Prostate gland (tissue), 2 donors: ENCODE results near the gene FCN1. TPM values are rescaled to one million over a fixed set of nuclear protein-coding genes. Genes with fewer than 3 reads are reported as not detected.

ENCODE experiments used
- DNase-seq: peaks from one replicate; pipeline ENCODE4 v3.0.0-alpha.2; 2019; ENCODE audit warnings: low spot score
- H3K27ac ChIP-seq, 2 donors: fragments of 200-600 bp; sonication (generic); 2 replicates each; pipeline ENCODE4 v1.5.1; 2017 to 2019
- H3K27me3 ChIP-seq: fragments of 200-600 bp; sonication (generic); replicated peaks from 2 replicates; pipeline ENCODE4 v1.5.1; 2019; ENCODE audit not compliant: insufficient read depth
- H3K36me3 ChIP-seq, 2 donors: fragments of 200-600 bp; sonication (generic); 1 replicate in 1 of 2; 2 replicates in 1 of 2; pipeline versions ENCODE4 v1.5.1 to v1.8.1; 2017 to 2019
- H3K4me1 ChIP-seq: fragments of 200-600 bp; sonication (generic); replicated peaks from 2 replicates; pipeline ENCODE4 v1.5.1; 2019
- H3K4me3 ChIP-seq, 2 donors: fragments of 200-600 bp; sonication (generic); 2 replicates each; pipeline ENCODE4 v1.5.1; 2017 to 2019
- H3K9me3 ChIP-seq: fragments of 200-600 bp; sonication (generic); 2 replicates; pipeline ENCODE4 v1.5.1; 2017
- POLR2A ChIP-seq: fragments of 450-650 bp; IDR thresholded peaks from one replicate; pipeline ENCODE4 v1.6.1; 2016; ENCODE audit warnings: antibody characterized with exemption, mild to moderate bottlenecking
- POLR2AphosphoS5 ChIP-seq: sonication (generic); formaldehyde crosslinking; IDR thresholded peaks from one replicate; pipeline ENCODE4 v1.6.1; 2017; ENCODE audit warnings: antibody characterized with exemption
- WGBS: methylation state at CpG from one replicate; pipeline ENCODE4 v1.1.5; 2018; 5-methylcytosine and 5-hydroxymethylcytosine counted together
- intact Hi-C: fragments of 100-400 bp; cut with DNase I; formaldehyde crosslinking; loops from one replicate; pipeline ENCODE4 v1.14.2; 2022
- total RNA-seq, 2 donors: library from RNA; depleted of rRNA; stranded (reverse); fragments of >200 nt; gene quantifications; one replicate each; pipeline ENCODE4 v1.1.0, GENCODE V29; 2016
- TF ChIP-seq, protein P1 (sequence below), 4 experiments: fragments of 200-600 bp in 2 of 4; fragments of 450-650 bp in 2 of 4; sonication (generic) in 2 of 4; IDR thresholded peaks; 1 replicate in 3 of 4; 2 replicates in 1 of 4; pipeline ENCODE4 v1.5.1; 2016 to 2019; ENCODE audit warnings: antibody characterized with exemption in 4 of 4, mild to moderate bottlenecking in 2 of 4, moderate library complexity in 2 of 4

Gene FCN1
- under 1 TPM; 0.23 to 0.34 TPM for total RNA-seq

DNA sequence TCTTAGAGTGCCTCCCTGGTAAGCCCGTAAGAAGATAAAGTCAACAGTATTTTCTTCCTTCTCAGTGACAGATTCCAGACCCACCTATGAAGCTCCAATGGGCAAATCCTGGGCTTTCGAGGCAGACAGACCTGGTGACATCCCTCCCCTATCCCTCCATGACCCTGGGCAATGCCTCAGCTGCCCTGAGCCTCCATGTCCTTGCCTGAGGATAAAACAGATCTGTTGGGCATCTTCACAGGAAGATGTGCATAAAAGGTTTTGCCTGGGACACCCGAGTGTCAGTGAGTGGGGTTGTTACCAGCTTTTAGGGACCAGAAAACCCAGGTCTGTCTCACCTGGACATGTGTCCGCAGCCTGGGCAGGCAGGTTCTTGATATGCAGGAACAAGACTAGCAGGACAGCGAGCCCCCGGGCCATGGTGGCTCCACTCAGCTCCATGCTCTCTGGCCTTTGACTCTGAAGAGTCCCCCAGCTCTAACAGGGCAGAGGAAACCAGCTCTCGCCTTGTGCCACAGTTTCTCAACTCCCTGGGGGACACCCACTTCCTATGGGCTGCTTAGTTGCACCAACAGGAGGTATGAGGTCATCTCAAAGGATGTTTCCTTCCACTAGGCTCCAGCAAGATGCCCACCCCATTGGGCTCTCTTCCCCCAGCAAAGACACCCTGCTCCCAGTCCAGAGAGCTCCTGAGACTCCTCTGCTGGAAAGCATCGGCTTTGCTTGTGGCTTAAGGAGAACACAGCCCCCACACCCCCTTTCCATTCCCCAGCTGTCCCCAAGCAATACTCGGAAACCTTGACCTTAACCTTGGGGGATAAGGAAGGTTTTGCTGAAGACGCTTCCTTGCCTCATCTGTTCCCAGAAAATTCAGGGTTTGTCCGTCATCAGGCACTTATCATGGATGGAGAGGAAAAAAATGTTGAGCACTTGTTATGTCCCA is at the start of gene FCN1:
Gene FCN1, minus strand, starts transcription at position 482 of the 943 bp plus-strand sequence. Its CDS starts 41 bp downstream, at position 441.
- WGBS, result 81% methylated on average over 11 of the region's 11 CpGs
- Histone ChIP-seq H3K27ac (no peak within 1 kb of the TSS), H3K4me1 (no peaks in the 10 kb centered on the region), H3K9me3 (no peaks in the 10 kb centered on the region), H3K4me3 (no peak within 1 kb of the TSS), H3K36me3 (no peaks in the 10 kb centered on the region), H3K27me3 (no peaks in the 10 kb centered on the region)
- intact Hi-C loops, result no loop called here
- DNase-seq, result no peak
- TF ChIP-seq POLR2A (no peak), POLR2AphosphoS5 (no peak)
- TF ChIP-seq, protein P1, sequence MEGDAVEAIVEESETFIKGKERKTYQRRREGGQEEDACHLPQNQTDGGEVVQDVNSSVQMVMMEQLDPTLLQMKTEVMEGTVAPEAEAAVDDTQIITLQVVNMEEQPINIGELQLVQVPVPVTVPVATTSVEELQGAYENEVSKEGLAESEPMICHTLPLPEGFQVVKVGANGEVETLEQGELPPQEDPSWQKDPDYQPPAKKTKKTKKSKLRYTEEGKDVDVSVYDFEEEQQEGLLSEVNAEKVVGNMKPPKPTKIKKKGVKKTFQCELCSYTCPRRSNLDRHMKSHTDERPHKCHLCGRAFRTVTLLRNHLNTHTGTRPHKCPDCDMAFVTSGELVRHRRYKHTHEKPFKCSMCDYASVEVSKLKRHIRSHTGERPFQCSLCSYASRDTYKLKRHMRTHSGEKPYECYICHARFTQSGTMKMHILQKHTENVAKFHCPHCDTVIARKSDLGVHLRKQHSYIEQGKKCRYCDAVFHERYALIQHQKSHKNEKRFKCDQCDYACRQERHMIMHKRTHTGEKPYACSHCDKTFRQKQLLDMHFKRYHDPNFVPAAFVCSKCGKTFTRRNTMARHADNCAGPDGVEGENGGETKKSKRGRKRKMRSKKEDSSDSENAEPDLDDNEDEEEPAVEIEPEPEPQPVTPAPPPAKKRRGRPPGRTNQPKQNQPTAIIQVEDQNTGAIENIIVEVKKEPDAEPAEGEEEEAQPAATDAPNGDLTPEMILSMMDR (IDR thresholded peaks at IDR 0.05), result no peak

DNA sequence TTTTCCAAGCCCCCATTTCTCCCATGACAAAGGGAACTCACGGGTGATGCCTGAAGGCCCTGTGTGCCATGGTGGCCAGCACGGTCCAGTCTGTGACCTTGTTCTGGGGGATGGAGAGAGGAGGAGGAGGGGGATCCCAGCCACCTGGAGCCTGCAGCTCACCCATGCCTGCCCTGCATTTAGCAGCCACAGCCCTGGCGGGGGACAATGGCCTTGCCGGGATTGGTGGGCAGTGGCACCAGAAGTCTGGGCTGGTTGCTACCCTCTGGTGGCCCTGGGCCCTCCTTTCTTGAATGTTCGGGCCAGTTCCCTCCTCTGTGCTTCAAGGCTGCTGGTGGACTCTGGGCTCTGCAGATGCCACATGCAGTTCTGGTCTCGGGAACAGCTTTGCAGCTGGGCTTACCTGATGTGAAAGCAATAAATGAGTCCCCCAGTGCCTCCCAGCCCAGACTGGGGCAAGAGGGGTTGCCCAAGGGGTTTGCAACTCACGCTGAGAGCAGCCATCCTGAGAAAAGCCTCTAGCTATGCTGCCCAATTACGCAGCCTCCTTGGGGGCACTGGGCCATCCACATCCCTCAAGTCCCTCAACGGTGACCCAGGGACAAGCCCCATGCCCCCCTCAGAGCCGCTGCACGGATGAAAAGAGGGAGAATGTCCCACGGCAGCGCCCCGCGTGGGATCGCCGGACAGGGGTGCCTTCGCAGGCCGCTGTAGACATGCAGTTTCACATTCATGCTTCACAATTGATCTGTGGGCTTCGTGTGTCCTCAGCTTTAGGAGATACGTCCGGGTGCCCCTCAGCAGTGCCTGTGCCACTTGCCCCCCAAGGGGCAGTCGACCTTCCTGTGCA is 49.2 kb upstream of the FCN1 start:
- whole genome bisulfite sequencing, result 87% methylated on average over 21 of the region's 23 CpGs
- Histone ChIP-seq H3K9me3 (no peaks in the 10 kb centered on the region), H3K4me3 (no peak overlapping the region), H3K27ac (no peak overlapping the region), H3K4me1 (peaks cover under 1% of the 10 kb centered on the region), H3K36me3 (no peaks in the 10 kb centered on the region), H3K27me3 (peaks cover 5% of the 10 kb centered on the region)
- intact Hi-C loops, result no loop called here
- no peak for DNase-seq
- TF ChIP-seq POLR2AphosphoS5 (no peak), POLR2A (no peak)
- TF ChIP-seq, protein P1 (IDR thresholded peaks at IDR 0.05), result no peak

DNA sequence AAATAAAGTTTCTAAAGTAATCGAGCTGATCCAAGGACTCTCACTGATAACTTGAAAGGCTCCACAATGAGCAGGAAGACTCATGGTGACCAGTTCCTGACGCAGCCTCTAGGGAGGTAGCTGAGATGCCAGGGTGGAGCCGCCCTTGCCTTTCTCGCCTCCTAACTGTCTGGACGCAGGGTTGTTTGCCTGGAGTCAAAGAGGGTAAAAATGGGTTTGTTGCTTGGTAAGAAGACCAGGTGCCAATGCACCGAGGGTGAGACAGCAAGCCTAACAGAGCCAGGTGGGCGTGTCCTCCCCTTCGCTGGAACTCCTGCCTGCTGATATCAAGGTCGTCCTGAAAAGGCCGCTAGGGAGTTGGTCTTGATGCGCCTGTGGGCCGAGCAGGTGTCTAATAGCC is 48.6 kb upstream of the FCN1 start:
- intact Hi-C loops, result no loop called here
- H3K36me3 ChIP-seq, result no peaks in the 10 kb centered on the region
- TF ChIP-seq, protein P1 (IDR thresholded peaks at IDR 0.05), result no peak
- TF ChIP-seq POLR2A (no peak), POLR2AphosphoS5 (no peak)
- H3K27me3 ChIP-seq, result peaks cover 5% of the 10 kb centered on the region
- no peak overlapping the region for H3K4me3 ChIP-seq
- 86% methylated on average over 12 of the region's 12 CpGs for WGBS
- H3K27ac ChIP-seq, result no peak overlapping the region
- H3K4me1 ChIP-seq, result peaks cover 7% of the 10 kb centered on the region
- no peaks in the 10 kb centered on the region for H3K9me3 ChIP-seq
- DNase-seq, result no peak

DNA sequence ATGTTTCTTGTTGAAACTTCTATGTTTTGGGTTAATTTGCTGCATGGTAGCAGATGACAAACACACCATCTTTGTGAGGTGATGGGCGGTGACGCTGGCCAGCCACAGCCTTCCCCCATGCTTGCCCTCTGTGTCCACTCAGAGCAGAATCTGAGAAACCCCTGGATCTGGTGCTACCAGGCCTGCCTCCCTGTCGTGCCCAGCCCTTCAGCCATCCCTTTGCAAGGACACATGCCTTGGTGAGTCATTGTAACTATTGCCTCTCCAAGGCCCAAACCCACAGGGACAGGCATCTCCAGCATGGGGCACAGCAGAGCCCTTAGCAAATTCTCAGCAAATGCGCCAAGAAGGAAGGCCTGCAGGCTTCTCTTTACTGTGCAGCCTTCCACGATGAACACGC is 48.1 kb upstream of the FCN1 start:
- TF ChIP-seq POLR2AphosphoS5 (no peak), POLR2A (no peak)
- TF ChIP-seq, protein P1 (IDR thresholded peaks at IDR 0.05), result no peak
- Histone ChIP-seq H3K4me1 (peaks cover 9% of the 10 kb centered on the region), H3K27ac (no peak overlapping the region), H3K4me3 (no peak overlapping the region), H3K9me3 (no peaks in the 10 kb centered on the region), H3K27me3 (peaks cover 5% of the 10 kb centered on the region), H3K36me3 (no peaks in the 10 kb centered on the region)
- 92% methylated on average over 6 of the region's 6 CpGs for WGBS
- intact Hi-C loops, result no loop called here
- no peak for DNase-seq
